ENCODE data around the gene ABCB8. TPM values are rescaled to one million over a fixed set of nuclear protein-coding genes. Genes with fewer than 3 reads are reported as not detected.

The ABCB8 gene
- total RNA-seq (2014; rRNA removed; shearing (Covaris generic)): 29.4 and 37.0 TPM in 2 replicates
- 24.6 and 31.6 TPM in 2 replicates for polyA plus RNA-seq (2015; cell fraction: cytosol; rRNA removed)
- polyA plus RNA-seq (2015; cell fraction: nucleus; rRNA removed): 60.2 and 65.5 TPM in 2 replicates

DNA sequence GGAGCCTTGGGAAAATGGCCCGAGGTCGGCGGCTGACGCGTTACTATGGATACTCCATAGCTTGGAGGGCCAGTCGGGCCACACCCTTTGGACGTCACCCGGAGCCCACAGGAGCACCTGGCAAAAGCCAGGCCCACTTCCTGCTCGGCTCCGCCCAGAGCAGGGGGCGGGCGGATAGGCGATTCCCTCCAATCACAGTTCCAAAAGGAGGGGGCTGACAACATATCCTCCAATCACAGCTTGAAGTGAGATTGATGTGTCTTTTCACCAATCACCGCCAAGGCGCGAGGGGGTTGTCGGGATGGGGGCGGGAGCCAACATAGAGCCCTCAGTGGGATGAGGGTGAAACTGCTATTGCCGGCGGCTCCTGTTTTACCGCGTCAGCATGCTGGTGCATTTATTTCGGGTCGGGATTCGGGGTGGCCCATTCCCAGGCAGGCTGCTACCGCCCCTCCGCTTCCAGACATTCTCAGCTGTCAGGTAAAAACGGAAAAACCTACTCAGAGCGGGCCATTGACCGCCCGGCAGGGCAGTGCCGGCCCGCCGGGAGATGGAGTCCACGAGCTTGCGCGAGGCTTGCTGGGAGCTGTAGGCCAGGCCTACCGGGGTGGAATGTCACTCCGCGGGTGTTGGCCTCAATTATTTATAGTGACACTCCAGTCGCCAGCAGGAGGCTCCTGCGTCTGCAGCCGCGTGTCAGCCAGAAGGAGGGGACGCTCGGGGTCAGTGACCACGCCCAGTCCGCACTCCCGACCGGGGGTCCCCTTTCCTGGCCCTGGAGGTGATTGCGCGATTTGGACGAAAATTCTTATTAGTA lies at the start of gene ABCB8:
Gene ABCB8 (plus strand): TSS at position 320 of the 817 bp plus-strand sequence. CDS start 66 bp downstream, at position 386.
- peak; percentile 100 for DNase-seq (ENCODE audit: low read depth)

DNA sequence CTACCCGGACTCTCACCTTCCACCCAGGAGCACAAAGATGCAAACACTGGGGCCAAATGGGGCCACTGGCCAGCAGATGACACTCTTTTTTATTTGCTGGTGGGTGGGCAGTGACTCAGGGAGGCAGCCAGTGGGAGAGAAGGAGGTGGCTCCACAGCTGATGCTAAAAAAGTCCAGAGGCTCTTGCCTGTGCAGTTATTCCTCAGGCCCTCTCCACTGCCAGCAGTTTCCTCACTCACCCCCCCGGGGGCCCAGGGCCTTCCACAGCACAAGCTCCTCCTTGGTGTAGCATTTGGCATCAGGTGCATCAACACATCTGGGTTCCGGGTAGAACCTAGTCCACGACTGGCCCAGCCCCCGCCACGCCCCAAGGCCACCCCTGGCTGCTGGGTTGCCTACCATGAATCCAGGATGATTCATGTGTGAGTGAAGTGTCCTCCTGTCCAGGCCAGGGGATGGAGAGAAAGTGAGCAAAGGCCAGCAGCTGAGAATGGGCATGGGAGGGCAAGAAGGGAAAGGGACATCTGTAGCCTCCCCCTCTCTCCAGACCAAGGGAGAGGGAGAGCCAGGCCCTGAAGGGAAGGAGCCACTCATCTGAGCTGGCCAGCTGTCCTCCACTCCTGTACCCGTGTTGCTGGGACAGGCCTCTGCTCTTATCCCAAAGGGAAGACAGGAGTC lies 48.4 kb upstream of the ABCB8 start:
- no peak for DNase-seq (ENCODE audit: low read depth)

DNA sequence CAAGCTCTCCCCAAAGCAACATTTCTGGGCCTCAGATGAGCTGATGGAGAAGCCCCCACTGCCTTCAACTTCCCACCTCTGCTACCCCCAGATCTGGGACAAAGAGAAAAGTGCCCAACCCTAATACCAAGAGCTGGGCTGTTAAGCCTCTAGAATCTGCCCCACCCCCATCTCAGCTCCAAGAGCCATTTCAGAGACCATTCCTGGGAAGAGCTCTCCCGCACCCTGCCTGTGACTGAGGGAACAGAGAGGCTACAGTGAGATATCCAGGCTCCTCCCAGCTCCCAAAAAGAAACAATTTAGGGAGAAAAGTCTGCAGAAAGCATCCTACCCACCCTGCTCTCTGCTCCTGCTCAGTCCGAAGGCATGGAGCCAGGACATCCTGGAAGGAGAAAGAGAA lies 47.6 kb upstream of the ABCB8 start:
- DNase-seq (ENCODE audit: low read depth): no peak

DNA sequence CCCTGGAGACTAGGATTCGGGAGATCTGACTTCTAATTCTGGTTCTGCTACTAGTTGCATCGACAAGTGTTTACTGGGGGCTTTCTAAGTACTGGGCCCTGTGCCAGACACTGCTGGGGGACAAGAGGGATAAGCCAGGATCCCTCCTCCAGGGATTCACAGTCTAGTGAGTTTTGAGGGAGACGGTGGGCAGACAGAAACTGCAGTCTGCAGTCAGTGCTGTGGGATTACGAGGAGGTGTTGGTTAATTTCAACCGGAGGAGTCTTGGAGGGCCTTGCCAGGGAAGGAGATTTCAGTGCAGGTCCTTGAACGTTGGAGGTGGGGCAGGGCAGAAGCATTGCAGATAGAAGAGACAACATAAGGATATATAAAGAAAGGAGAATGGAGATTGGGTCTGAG lies 46.6 kb upstream of the ABCB8 start:
- no peak for DNase-seq (ENCODE audit: low read depth)

DNA sequence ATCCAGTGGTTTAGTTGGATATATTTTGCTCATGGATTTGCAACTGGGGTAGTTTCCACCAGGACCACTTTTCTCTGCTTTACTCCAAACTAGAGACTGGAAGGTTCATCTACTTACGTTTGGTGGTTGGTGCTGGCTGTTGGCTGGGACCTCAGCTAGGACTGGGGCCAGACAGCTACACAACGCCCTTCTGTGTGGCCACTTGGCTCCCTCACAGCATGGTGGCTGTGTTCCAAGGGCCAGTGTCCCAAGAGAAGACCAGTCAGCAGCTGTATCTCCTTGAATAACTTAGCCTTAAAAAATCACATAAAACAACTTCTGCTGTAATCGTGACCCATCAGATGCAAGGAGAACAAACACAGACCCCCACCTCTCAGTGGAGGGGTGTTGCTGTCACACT lies 45.9 kb upstream of the ABCB8 start:
- no peak for DNase-seq (ENCODE audit: low read depth)

DNA sequence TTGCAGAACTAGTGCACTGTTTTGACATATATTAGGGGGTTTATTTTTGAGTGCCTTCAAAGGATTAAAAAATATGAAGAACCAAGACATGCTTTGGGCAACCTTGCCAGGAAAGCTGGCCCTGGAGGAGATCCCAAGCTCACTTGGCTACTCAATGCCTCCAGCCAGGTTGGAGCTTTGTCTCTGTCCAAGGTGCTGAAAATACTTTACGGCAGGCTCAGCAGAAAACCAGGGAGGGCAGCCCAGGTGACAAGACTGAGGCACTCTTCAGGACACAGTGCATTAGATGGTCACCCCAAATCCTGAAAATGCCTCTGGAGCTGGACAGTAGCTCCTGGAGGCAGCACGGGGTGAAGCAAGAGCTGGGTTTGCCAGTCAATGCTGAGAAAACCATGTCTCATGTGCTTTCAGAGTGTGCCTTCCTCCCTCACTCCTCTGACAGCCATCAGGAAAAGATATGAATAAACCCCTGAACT lies 44.3 kb upstream of the ABCB8 start:
- DNase-seq (ENCODE audit: low read depth): no peak

DNA sequence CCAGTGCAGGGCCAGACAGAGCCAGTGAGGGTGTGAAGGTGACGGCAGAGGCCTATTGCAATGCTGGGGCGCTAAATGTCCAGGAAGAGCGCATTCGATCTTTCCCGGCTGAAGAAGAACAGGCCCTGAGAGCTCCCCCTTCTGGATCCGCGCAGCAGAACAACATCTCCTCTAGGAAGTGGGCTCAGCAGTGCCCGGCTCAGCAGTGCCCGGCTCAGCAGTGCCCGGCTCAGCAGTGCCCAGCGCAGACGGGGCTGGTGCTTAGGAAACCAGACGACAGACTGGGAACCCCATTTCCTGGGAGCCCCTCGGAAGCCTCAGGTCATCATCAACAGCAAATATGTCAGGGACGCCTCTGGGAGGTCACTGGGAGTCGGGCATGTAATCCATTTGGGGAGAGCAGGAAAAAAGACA lies 42.1 kb upstream of the ABCB8 start:
- DNase-seq (ENCODE audit: low read depth): peak; percentile 59

DNA sequence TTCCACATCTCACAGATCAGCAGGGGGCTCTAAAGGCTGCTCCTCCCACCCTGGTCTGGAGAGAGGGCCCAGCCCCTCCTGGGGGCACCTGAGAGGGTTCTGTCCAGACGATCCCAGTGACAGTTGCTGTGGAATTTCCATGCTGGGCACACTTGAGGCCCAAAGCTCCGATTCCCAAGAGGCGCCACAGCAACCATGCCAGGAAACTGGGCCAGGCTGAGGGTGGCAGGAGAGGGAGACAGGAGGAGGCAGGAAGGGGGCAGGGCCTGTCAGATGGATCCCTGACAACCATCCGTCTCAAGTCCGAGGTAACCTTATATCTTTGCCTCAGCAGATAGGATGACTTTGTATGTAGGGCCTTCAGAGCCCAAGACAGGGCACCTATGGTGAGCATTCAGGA lies 41.7 kb upstream of the ABCB8 start:
- no peak for DNase-seq (ENCODE audit: low read depth)

DNA sequence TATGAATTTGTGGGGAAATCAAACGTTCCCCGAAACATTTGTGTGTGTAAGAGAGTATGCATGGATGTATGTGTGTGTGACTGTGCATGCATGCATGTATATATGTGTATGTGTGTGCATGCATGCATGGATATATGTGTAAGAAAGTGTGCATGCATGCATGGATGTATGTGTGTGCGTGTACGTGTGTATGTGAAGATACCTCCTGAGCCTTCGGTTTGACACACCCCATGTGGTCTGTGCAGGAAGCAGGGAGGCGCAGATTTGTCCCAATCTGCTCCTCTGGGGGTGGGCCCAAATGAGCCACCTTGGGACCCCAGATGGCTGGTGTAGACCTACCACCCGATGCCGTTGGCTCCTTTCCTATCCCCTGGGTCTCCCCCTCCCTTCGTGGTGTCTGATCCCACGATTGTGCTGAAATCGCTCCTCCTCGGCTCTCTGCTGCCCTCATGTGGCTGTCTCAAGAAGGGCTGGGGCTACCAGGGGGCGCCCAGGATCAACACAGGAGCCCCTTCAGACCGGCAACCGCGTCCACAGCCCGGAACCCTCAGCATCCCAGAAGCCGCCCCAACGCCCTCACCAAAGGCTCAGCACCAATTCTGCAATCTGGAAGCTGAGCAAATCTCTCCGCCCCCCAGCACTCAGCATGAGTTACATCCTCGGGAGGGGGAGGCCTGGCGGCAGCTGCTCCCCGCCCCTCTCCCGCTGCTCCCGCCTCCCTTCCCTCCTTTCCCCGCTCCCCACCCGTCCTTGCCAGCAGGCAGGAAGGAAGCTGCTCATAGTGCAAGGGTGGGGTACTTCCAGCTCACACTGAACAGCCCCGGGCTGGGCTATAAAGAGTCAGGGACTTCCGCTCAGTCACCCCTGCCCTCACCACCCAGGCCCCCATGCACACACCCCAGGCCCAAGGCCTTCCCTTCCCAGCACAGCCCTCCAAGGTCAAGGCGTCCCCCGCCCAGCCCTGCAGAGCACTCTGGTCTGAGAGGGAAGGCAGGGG lies 39.7 kb upstream of the ABCB8 start:
- DNase-seq (ENCODE audit: low read depth): peak; percentile 77

DNA sequence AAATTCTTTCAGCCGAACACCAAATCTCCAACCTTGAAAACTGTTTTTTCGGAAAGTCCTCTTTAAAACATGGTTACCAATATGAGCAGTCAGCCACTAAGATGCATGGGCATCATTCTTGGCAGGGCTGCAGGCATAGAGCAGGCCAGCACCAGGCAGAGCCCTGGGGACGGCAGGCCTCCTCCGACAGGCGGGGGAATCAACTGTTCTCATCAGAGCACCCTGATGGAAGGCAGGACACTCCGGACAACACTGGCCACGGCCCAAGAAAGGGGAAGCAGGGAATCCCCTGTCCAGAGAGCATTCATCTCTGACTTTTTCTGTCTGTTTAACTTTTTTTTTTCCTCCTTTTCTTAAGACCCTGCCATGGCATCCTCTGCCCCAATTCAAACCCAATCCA lies 38.8 kb upstream of the ABCB8 start:
- no peak for DNase-seq (ENCODE audit: low read depth)

DNA sequence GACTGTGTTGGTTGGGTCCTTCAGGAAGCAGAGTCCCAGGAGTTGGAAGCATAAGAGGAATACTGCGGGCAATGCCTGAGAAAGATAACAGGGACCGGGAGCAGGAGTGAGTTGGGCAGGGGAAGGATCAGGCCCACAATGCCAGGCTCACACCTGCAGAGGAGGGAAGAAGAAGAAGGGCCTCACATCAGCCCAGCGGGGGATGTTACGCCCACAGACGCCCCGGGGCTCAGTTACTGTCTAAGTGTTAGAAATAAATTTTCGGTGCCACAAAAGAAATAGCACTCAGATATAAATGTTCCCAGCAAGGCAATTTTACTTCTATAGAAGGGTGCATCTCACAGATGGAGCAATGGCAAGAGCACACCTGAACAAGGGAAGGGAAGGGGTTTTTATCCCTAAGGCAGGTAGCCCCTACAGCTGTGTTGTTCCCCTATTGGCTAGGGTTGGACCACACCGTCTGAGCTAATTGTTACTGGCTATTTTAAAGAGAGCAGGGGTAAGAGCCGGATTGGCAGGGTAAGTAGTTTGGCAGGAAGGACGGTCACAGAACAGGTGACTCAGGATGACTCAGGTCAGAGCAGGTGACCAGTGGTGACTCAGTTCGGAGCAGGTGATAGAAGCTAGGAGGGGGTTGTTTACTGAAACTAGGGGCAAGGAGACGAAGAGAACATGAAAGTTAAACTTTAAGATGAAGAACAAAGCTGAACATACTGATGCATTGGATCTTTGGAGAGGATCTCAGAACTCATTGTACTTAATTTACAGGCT lies 37.6 kb upstream of the ABCB8 start, which contains the start of gene NOS3:
Gene NOS3 (plus strand): TSS at position 602 of the 771 bp plus-strand sequence. CDS start 2,787 bp downstream, outside the sequence.
- DNase-seq (ENCODE audit: low read depth): peak; percentile 75

DNA sequence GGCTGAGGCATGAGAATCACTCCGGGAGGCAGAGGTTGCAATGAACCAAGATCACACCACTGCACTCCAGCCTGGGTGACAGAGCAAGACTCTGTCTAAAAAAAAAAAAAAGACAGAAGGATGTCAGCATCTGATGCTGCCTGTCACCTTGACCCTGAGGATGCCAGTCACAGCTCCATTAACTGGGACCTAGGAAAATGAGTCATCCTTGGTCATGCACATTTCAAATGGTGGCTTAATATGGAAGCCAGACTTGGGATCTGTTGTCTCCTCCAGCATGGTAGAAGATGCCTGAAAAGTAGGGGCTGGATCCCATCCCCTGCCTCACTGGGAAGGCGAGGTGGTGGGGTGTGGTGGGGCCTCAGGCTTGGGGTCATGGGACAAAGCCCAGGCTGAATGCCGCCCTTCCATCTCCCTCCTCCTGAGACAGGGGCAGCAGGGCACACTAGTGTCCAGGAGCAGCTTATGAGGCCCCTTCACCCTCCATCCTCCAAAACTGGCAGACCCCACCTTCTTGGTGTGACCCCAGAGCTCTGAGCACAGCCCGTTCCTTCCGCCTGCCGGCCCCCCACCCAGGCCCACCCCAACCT lies 36.1 kb upstream of the ABCB8 start:
- DNase-seq (ENCODE audit: low read depth): no peak

DNA sequence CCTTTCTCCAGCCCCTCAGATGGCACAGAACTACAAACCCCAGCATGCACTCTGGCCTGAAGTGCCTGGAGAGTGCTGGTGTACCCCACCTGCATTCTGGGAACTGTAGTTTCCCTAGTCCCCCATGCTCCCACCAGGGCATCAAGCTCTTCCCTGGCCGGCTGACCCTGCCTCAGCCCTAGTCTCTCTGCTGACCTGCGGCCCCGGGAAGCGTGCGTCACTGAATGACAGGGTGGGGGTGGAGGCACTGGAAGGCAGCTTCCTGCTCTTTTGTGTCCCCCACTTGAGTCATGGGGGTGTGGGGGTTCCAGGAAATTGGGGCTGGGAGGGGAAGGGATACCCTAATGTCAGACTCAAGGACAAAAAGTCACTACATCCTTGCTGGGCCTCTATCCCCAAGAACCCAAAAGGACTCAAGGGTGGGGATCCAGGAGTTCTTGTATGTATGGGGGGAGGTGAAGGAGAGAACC lies 35.4 kb upstream of the ABCB8 start:
- DNase-seq (ENCODE audit: low read depth): peak; percentile 64

DNA sequence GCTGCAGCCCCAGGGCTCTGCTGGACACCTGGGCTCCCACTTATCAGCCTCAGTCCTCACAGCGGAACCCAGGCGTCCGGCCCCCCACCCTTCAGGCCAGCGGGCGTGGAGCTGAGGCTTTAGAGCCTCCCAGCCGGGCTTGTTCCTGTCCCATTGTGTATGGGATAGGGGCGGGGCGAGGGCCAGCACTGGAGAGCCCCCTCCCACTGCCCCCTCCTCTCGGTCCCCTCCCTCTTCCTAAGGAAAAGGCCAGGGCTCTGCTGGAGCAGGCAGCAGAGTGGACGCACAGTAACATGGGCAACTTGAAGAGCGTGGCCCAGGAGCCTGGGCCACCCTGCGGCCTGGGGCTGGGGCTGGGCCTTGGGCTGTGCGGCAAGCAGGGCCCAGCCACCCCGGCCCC lies 34.7 kb upstream of the ABCB8 start:
- no peak for DNase-seq (ENCODE audit: low read depth)

DNA sequence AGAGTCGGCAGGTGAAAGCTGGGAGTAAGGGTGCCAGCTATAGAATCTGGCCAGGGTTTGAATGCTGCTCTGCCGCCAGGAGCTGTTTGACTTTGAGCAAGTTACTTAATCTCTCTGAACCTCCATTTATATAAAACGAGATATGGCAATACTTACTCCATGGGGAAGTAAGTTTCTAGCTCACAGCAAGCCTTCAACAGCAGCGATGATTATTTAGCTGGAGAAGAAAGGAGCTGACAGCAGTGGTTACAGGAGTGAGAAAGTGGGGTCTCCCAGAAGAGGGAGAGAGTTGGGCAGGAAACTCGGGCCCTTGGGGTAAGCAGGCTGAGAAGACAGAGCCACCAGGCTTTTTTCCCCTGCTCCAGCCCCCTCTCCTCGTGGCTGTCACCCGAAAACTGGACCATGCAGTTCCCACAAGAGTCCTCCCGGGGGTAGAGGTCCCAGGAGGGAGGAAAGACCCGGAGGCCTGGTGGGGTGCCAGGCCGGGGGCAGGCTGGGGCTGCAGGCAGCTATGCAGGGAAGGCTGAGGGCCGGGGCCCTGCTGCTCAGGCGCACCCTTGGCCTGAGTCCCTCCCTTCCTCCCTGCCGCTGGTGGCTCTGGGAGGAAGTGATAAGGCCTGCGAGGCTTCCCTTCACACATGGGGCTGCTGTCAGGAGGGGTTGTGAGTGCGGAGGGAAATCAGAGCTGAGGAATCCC lies 34.0 kb upstream of the ABCB8 start:
- no peak for DNase-seq (ENCODE audit: low read depth)

DNA sequence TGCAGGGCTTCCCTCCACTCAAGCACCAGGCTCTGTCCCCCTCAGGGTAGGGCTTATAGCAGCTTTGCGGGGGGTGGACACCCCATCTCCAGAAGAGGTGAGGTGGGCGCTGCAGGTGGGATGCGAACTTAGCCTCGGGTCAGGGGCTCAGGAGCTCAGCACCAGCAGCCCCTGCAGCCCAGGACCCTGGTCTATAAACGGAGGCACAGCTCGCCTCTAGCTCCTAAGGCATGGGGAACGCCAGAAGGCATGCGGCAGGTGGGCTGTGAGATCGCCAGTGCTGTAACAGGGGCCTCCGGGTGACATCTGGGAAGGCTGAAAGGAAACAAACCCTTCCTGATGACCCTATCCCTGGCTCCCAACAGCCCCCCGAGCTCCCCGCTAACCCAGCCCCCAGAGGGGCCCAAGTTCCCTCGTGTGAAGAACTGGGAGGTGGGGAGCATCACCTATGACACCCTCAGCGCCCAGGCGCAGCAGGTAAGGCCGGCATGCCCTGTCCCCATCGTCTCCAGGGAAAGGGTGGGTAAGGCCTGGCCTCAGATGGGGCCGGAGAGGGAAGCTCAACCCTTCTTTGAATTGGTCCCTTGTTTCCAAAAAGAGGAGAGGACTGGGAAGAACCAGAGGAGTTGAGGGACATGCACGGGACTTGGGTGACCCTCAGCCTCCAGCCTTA lies 33.3 kb upstream of the ABCB8 start:
- DNase-seq (ENCODE audit: low read depth): no peak

DNA sequence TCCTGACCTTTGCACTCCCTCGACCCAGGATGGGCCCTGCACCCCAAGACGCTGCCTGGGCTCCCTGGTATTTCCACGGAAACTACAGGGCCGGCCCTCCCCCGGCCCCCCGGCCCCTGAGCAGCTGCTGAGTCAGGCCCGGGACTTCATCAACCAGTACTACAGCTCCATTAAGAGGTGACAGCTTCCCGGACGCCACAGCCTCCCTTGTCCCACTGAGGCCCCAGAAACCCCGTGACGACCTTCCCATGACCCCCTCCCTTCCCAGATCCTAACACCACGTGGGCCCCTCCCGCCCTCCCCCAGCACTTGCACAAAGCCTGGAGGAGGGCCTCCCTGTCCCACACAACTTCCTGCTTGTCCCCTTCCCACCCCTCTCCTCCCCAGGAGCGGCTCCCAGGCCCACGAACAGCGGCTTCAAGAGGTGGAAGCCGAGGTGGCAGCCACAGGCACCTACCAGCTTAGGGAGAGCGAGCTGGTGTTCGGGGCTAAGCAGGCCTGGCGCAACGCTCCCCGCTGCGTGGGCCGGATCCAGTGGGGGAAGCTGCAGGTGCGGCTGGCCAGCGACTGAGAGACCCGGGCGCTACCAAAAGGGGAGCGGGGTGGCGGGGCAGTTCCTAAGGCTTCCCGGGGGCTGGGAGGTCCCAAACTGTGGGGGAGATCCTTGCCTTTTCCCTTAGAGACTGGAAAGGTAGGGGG lies 31.7 kb upstream of the ABCB8 start:
- DNase-seq (ENCODE audit: low read depth): no peak

DNA sequence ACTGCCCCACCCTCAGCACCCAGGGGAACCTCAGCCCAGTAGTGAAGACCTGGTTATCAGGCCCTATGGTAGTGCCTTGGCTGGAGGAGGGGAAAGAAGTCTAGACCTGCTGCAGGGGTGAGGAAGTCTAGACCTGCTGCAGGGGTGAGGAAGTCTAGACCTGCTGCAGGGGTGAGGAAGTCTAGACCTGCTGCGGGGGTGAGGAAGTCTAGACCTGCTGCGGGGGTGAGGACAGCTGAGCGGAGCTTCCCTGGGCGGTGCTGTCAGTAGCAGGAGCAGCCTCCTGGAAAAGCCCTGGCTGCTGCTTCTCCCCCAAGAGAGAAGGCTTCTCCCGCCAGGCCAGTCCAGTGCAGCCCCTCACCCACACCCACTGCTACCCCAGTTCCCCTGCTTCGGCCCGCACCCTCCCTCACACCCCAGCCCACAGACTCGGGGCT lies 31.2 kb upstream of the ABCB8 start:
- DNase-seq (ENCODE audit: low read depth): no peak

Measured in HT1080 (cell line).